ENCODE results near the gene PLPP3. TPM values are rescaled to one million over a fixed set of nuclear protein-coding genes. Genes with fewer than 3 reads are reported as not detected.

The PLPP3 gene
- total RNA-seq, 1 donor from 2014 or later: 117 TPM

- ATAC-seq (ENCODE audit: poor library complexity): no peak
- DNase-seq: no peak
- intact Hi-C loops (cut with DNase I): no loop called here
Observed at GRCh38 chr1:56555448-56555847, 23.9 kb downstream of the PLPP3 start.

GRCh38 chr1:56553046-56553445 lies 26.3 kb downstream of the PLPP3 start:
- no peak for DNase-seq
- no peak for ATAC-seq (ENCODE audit: poor library complexity)
- intact Hi-C loops (cut with DNase I): no loop called here

GRCh38 chr1:56552349-56552748 lies 27.0 kb downstream of the PLPP3 start:
- intact Hi-C loops (cut with DNase I): no loop called here
- no peak for ATAC-seq (ENCODE audit: poor library complexity)
- DNase-seq: no peak

- peak; percentile 25 for ATAC-seq (ENCODE audit: poor library complexity)
- intact Hi-C loops (cut with DNase I): no loop called here
- DNase-seq: no peak
Observed at GRCh38 chr1:56551691-56552090, 27.7 kb downstream of the PLPP3 start.

- intact Hi-C loops (cut with DNase I): no loop called here
- no peak for ATAC-seq (ENCODE audit: poor library complexity)
- DNase-seq: no peak
Observed at GRCh38 chr1:56550859-56551188, 28.5 kb downstream of the PLPP3 start.

- intact Hi-C loops (cut with DNase I): no loop called here
- no peak for ATAC-seq (ENCODE audit: poor library complexity)
- no peak for DNase-seq
Observed at GRCh38 chr1:56550138-56550858, 29.1 kb downstream of the PLPP3 start.

GRCh38 chr1:56548571-56548970 lies 30.8 kb downstream of the PLPP3 start:
- no peak for ATAC-seq (ENCODE audit: poor library complexity)
- intact Hi-C loops (cut with DNase I): no loop called here
- DNase-seq: no peak

- intact Hi-C loops (cut with DNase I): no loop called here
- ATAC-seq (ENCODE audit: poor library complexity) (peak; percentile 58), DNase-seq (peak; percentile 68)
Observed at GRCh38 chr1:56547977-56548376, 31.4 kb downstream of the PLPP3 start.

GRCh38 chr1:56547473-56547872 lies 31.9 kb downstream of the PLPP3 start:
- ATAC-seq (ENCODE audit: poor library complexity) (no peak), DNase-seq (no peak)
- intact Hi-C loops (cut with DNase I): no loop called here

GRCh38 chr1:56545711-56546110 lies 33.7 kb downstream of the PLPP3 start:
- ATAC-seq (ENCODE audit: poor library complexity) (peak; percentile 72), DNase-seq (peak; percentile 69)
- intact Hi-C loops (cut with DNase I): no loop called here

- DNase-seq (no peak), ATAC-seq (ENCODE audit: poor library complexity) (no peak)
- intact Hi-C loops (cut with DNase I): no loop called here
Observed at GRCh38 chr1:56543783-56544612, 35.4 kb downstream of the PLPP3 start.

- ATAC-seq (ENCODE audit: poor library complexity) (no peak), DNase-seq (no peak)
- intact Hi-C loops (cut with DNase I): no loop called here
Observed at GRCh38 chr1:56542651-56543050, 36.7 kb downstream of the PLPP3 start.

GRCh38 chr1:56541408-56541807 lies 38.0 kb downstream of the PLPP3 start:
- no peak for ATAC-seq (ENCODE audit: poor library complexity)
- intact Hi-C loops (cut with DNase I): no loop called here
- no peak for DNase-seq

GRCh38 chr1:56540467-56540866 lies 38.9 kb downstream of the PLPP3 start:
- intact Hi-C loops (cut with DNase I): no loop called here
- no peak for DNase-seq
- no peak for ATAC-seq (ENCODE audit: poor library complexity)

GRCh38 chr1:56539520-56539931 lies 39.8 kb downstream of the PLPP3 start:
- peak; percentile 40 for ATAC-seq (ENCODE audit: poor library complexity)
- intact Hi-C loops (cut with DNase I): loop anchor here (5.0 kb wide), 1 partner anchor 33 kb away; no protein-coding TSS in a partner anchor
- no peak for DNase-seq

GRCh38 chr1:56538532-56538931 lies 40.8 kb downstream of the PLPP3 start:
- intact Hi-C loops (cut with DNase I): loop anchor here (5.0 kb wide), 1 partner anchor 34 kb away; no protein-coding TSS in a partner anchor
- ATAC-seq (ENCODE audit: poor library complexity): no peak
- no peak for DNase-seq

- intact Hi-C loops (cut with DNase I): loop anchor here (5.0 kb wide), 1 partner anchor 35 kb away; no protein-coding TSS in a partner anchor
- ATAC-seq (ENCODE audit: poor library complexity) (peak; percentile 36), DNase-seq (peak; percentile 34)
Observed at GRCh38 chr1:56537660-56538059, 41.7 kb downstream of the PLPP3 start.

GRCh38 chr1:56535939-56536338 lies 43.4 kb downstream of the PLPP3 start:
- intact Hi-C loops (cut with DNase I): loop anchor here (5.0 kb wide), 1 partner anchor 36 kb away; no protein-coding TSS in a partner anchor
- ATAC-seq (ENCODE audit: poor library complexity) (peak; percentile 76), DNase-seq (no peak)

GRCh38 chr1:56535362-56535761 lies 44.0 kb downstream of the PLPP3 start:
- ATAC-seq (ENCODE audit: poor library complexity) (no peak), DNase-seq (no peak)
- intact Hi-C loops (cut with DNase I): loop anchor here (5.0 kb wide), 1 partner anchor 37 kb away; no protein-coding TSS in a partner anchor

GRCh38 chr1:56534130-56534651 lies 45.2 kb downstream of the PLPP3 start:
- intact Hi-C loops (cut with DNase I): no loop called here
- DNase-seq: no peak
- no peak for ATAC-seq (ENCODE audit: poor library complexity)

Data from Right ventricle myocardium superior (tissue), 1 donor.